ENCODE measurements around the gene PHACTR2.
"Not testable (repeated sequence)": the region's sequence is repeated elsewhere in the genome, so short reads cannot be mapped to it uniquely, and the experiment has no call there.

PHACTR2 gene

DNA sequence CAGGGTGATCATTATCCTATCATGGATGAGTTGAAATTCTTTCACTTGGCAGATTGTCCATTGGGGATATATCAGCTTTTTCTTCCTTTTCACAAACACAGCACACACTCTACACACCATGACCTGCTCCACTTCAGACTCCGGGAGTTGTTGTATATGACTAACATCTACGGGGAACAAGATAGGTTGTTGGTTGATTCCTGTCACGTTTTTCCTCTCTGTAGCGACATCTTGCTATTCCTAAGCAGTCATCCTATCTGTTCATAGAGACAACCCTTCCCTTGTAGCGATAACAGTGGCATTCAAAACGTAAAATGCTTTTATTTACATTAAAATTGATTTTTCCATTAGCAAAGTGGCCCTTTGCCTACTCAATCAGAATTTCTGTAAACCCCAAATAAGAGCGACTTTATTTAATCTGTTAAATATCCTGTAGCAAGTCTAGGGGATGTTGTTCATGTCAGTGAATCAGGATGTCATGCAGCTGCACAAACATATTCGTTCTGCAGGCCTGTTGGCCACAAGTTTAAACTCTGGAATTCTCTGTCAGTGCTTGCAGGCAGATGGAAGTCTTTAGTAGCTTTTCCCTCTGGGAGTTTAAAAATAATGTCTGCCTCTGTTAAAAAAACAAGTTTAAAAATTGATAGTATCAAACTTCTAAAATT, 23.1 kb downstream of the PHACTR2 start:
- DNase-seq, result no peak

DNA sequence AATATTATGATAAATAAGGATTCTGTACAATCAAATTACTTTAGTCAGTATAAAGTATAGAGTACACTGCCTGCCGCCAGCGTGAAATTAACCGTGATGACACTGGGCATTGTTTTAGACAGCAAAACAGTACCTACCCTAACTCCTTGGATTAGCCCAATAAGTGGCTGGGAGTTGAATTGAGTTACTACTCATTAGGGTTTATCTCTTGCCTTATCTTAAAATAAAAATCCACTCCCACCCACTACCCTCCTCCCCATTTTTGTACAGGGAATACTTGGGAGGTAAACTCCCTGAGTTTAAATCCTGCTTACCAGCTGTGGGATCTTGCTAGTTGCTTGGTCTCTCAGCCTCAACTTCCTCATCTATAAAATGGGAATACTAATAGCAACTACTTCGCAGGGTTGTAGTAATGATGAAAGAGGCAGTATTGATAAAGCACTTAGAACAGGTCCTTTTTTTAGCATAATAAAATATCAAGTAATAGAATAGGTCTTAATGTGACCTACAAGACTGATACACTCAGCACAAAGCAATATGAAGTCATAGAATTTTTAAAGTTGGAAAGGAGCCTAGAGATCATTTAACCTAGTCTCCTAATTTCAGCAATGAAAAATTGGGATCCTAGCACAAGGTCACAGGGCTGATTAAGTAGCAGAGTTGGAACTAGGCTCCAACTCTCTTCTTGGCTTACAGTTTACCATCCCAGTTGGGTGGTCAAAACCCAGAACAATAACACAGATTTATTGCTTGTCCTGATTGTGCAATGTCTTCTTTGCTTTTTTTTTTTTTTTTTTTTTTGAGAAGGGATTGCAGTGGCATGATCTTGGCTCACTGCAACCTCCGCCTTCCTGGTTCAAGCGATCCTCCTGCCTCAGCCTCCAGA, 23.8 kb downstream of the PHACTR2 start:
- DNase-seq, result no peak

DNA sequence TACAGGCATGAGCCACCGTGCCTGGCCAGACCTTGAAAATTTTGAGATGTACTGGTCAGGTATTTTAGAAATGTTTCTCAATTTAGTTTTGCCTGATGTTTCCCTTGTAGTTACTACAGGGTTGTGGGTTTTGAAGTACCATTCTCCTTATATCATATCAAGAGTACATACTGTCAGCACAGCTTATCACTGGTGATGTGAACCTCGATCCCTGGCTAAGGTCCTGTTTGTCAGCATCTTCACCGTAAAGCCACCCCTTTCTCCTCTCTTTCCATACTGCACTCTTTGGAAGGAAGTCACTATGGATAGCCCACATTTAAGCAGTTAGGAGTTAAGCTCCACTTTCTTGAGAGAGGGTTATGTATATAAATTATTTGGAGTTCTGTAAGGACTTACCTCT, 27.8 kb downstream of the PHACTR2 start:
- no peak for DNase-seq

DNA sequence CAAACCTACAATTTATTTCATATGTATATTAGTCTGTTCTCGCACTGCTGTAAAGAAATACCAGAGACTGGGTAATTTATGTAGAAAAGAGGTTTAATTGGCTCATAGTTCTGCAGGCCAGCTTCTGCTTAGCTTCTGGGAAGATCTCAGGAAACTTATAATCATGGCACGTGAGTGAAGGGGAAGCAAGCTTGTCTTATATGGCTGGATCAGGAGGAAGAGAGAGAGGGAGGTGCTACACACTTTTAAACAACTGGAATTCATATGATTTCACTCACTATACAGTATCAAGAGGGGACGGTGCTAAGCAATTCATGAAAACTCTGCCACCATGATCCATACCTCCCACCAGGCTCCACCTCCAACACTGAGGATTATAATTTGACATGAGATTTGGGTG, 29.9 kb downstream of the PHACTR2 start:
- no peak for DNase-seq

DNA sequence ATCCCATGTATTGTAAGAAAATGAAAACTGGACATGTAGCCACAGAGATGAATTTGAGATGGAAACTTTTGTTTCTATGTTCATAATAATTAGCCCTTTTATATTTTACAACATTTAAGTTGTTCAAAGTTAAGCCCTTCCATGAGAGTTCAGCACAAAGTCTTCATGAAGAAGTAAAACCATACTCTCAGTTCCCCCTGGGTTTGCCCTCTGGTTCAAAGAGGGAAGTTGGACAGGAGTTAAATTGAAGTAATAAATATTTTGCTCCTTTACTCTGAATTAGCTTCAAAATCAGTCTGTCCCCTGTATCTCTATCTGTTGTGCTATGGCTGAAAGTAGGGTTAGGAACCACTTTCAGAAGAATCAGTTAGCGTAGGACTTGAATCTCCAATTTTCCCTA, 31.1 kb downstream of the PHACTR2 start:
- no peak for DNase-seq

DNA sequence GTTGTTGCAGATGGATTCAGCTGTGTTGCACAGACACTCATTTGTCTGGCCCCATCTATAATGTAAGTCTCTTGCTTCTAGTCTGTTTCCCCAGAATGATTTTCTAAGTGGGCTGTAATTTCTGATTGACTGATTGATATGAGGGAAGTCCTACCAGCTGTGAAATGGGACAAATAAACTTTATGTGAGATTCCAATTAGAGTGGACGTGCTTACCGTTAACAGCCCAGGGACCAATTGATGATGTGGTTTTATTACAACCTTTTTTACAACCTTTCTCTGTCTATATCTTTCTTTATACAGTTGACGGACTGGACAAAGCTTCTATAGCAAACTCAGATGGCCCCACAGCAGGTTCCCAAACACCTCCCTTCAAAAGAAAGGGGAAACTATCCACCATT, 33.9 kb downstream of the PHACTR2 start:
- no peak for DNase-seq

DNA sequence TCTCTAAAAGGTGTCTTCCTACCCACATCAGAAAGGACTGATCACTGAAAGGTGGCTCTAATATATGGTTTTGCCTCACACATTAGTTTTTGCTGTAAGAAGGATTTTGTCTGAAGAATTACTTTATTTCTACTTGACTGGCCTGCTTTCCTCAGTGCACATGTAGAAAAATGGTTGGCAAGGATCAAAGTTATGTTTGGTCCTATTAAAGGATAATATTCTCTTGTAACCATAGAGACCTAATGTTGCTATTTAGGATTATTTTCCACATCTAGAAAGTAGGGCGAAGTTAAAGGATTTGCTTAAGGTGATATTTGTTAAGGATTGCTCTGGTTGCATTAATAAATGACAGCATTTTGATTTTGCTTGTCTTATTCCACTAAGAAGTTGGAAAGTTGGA, 40.7 kb downstream of the PHACTR2 start:
- no peak for DNase-seq

DNA sequence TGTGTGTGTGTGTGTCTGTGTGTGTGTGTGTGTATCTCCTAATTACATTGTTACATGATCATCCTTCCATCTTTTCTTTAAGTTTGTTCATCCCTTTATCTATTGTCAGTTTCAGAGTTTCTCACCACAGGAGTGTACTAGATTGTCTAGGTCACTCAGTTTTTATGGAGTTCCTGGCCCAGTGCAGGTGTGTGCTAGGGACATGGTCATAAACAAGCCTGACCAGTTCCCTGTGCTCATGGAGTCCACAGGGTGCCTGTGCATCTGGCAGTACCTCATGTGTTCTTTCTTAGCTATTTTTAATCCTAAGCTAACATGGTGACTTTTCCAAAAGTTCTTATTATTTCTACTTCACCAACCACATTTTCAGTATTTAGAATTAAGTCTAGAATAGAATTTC, 43.9 kb downstream of the PHACTR2 start:
- no peak for DNase-seq

DNA sequence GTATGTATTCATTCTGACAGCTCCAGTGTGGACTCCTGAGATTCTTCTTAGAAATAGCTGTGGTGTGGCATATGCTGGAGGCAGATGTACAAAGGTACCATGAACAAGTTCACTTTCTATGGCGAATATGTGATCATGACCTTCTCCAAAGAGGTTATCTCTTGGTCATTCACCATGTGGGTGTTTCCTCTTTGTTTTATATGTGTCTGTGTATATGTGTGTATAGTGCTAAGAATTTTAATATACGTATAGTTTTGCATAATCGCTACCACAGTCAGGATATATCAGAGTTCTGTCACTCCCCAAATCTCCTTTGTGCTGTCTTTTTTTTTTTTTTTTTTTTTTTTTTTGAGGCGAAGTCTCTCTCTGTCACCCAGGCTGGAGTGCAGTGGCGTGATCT, 47.1 kb downstream of the PHACTR2 start:
- DNase-seq, result no peak

DNA sequence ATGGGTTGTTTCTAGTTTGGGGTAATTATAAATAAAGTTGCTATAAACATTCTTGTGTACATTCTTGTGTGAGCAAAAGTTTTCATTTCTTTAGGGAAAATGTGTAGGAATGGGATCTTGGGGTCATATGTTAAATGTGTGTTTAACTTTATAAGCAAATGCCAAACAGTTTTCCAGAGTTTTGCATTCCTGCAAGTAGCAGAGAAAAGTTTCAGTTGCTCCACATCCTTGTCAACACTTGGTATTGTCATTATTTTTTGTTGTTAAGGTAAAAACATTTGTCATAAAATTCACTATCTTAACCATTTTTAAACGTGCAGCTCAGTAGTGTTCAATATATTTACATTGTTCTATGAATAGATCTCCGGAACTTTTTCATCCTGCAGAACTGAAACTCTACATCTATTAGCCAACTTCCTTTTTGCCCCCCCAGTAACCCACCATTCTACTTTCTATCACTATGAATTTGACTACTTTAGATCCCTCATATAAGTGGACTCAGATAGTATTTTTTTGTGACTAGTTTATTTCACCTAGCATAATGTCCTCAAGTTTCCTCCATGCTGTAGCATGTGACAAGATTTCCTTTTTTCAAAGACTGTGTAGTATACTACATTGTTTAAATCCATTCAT, 48.4 kb downstream of the PHACTR2 start:
- DNase-seq, result no peak

DNA sequence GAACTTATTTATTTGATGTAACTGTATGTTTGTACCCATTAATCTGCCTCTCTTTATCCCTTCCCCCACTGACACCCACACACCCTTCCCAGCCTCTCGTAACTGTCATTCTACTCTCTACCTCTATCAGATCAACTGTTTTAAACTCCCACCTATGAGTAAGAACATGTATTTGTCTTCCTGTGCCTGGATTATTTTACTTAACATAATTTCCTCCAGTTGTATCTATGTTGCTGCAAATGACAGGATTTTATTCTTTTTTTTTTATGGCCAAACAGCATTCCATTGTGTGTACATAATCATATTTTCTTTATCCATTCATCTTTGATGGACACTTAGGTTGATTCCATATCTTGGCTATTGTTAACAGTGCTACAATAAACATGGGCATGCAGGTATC, 49.3 kb downstream of the PHACTR2 start:
- no peak for DNase-seq

DNA sequence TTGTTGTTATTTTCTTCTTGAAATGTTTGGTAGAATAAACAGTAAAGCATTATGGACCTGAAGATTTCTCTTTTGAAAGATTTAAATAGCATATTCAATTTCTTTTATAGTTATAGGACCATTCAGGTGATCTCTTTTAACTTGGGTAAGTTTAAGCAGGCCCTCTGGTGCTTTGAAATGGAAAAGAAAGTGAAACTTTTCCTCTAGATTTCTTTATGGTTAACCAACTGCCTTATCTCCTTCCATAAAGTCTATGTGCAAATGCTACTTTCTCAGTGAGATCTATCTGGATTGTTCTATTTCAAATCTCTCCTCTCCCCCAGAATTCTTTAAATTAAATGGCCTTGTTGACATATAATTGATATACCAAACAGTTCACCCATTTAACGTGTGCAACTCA, 54.0 kb downstream of the PHACTR2 start:
- no peak for DNase-seq

DNA sequence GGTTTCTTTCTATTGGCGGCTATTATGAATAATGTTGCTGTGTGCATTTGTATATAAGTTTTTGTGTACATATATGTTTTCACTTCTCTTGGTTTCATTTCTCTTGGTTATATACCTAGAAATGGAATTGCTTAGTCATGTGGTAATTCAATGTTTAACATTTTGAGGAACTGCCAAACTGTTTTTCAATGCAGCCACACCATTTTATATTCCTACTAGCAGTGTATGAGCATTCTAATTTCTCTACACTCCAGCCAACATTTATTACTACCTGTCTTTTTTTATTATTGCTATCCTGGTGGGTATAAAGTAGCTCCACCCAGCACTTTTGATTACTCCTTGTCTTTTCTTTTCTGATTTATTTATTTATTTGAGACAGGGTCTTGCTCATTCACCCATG, 54.8 kb downstream of the PHACTR2 start:
- no peak for DNase-seq

DNA sequence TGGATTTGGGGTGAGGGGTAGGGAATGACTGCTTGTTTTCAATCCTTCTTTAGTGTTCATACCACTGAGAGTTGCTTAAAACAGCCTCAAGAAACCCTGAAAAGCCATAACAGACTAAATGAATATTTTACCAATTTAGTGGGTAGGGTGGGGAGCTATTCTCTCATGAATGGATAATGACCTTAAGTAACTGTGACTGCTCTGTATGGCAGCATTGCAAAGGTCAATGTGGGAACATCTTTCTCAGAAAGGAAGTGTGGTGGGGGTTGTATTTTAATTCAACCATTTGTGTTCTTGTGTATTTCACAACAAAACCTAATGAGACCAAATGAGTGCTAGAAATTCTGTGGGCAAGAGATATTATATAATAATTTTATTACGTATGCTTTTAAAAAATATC, 55.7 kb downstream of the PHACTR2 start:
- DNase-seq, result no peak

DNA sequence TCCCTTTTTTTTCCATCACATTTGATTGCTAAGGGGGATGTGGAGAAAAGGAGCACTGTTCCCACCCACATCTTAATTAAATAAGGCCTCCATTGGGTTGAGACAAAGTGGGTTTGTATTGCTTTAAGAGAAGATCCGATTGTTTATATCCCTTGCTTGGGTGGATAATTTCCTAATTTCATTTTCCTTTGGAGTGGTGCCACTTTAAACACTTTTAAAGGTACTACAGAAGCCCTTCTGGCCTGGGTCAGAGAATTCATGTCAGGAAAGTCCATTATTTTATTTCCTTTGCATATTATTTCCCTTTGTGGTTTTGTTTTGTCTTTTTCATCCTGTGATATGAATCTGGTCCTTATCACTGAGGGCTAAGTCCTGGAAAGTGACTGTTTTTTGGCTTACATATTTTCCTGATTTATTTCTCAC, 56.9 kb downstream of the PHACTR2 start:
- peak; percentile 16 for DNase-seq

DNA sequence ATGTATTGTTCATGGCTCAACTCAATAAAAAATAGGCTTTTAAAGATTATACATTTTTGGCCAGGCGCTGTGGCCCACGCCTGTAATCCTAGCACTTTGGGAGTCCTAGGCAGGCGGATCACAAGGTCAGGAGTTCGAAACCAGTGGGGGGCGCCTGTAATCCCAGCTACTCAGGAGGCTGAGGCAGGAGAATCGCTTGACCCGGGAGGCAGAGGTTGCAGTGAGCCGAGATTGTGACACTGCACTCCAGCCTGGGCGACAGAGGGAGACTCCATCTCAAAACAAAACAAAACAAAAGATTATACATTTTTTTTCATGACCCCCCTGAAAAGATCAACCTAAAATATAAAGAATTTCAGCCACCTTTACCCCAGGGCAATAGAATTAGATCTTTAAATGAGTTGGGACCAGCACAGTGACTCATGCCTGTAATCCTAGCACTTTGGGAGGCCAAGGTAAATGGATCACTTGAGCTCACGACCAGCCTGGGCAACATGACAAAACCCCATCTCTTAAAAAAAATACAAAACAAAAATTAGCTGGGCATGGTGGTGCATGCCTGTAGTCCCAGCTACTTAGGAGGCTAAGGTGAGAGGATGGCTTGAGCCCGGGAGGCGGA, 60.4 kb downstream of the PHACTR2 start:
- not testable (repeated sequence) for DNase-seq

DNA sequence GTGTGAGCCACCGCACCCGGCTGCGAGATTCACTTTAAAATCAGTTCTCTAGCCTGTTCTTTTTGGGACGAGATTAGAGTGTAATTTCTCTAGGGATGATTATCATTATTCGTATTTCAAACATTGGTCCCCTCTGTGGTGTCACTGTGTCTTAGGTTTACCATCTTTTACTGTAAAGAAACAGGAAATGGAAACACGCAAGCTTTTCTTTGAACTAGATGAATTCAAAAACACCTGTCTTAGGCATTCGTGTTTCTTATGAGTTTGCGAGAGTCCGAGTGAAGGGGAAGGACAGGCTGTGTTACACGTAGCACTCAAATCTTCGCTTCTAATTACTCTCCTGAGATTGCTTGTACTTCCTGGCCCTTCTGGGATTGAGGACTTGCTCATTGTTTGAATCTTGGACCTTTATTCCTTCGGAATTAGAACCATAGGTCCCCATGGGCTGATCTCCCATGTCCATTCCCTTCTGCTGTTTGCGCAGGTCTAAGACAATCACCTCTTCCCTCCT, 61.6 kb downstream of the PHACTR2 start:
- no peak for DNase-seq

DNA sequence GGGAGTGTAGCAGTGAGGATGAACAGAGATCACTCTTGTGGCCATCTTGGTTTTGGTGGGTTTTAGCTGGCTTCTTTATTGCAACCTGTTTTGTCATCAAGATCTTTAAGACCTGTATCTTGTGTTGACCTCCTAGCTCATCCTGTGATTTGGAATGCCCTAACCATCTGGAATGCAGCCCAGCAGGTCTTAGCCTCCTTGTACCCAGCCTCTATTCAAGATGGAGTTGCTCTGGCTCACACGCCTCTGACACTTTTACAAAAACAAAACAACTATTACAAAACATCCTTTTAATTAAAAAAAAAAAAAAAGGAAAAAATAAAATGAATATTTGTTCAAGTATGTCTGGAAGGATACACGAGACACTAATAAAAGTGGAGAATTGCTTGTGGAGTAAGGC, 62.4 kb downstream of the PHACTR2 start:
- DNase-seq, result no peak

DNA sequence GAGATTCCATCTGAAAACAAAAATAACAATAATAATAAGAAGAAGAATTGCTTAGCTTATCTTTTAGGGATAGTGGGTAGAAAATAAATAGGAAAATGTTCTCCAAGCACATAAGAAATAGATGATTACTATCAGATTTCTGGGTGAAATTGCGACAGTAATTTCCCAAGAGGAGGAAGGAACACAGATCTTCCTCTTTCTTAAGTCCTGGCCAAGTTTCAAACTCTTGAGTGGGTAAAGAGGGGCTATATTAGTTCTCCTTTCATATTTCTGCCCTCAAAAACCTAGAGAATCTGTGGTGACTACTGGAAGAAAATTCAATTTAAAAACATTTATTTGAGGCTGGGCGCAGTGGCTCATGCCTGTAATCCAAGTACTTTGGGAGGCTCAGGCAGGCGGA, 63.7 kb downstream of the PHACTR2 start:
- DNase-seq, result no peak

DNA sequence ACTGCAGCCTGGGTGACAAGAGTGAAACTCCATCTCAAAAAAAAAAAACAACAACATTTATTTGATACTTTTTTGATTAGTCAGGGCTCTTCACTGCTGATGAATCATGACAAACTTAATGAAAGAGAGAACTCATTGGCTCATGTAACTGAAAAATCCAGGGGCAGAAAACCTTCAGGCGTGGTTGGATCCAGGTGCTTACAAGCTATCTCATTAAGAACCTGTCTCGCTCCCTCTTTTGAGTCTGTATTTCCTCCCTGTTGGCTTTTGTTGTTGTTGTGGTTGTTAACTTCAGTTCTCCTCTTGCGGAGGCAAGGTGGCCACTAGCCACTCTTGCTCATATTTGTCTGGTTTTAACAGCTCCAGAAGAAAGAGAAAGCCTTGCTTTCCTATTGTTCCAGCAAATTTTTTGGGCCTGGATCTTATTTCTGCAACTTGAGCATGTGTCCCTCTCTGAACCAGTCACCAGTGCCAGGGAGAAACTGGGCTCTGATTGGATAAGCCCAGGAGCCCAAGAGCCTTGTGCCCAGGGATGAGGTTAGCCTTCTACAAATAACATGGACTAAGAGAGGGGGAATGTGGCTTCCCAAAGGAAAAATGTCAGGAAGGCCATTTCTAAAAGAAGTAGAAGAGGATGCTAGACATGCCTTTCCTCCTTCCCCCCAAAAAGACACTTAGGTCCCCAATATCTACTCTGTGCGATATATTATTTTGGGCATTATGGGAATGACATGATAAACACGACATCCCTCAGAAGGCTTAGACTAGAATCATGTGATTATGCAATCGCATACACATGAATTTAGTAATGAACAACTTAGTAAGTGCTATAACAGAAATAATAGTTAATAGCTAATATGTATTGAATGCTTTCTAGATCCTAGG, 64.5 kb downstream of the PHACTR2 start:
- DNase-seq, result no peak

DNA sequence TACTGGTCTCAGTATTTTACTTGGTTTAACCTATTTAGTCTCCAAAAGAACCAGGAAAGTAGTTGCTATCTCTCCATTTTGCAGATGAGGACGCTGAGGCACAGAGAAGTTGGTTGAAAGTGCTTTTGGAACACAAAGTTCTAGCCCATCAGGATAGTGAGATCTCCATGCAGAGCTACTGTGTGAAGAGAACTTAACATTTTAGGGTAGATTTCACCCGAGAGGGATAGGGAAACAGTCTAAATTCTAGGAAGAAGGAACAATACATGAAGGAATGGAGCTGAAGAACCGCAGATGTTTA, 65.1 kb downstream of the PHACTR2 start:
- DNase-seq, result no peak

All from DMS79 (cell line).